ENCODE results near the gene VARS2. TPM values are rescaled to one million over a fixed set of nuclear protein-coding genes. Genes with fewer than 3 reads are reported as not detected.
A peak's percentile ranks its signal among the peaks of the same experiment; 100 is the strongest.

VARS2 gene
- total RNA-seq, 1 donor from 2014 or later: 5.7 TPM

DNA sequence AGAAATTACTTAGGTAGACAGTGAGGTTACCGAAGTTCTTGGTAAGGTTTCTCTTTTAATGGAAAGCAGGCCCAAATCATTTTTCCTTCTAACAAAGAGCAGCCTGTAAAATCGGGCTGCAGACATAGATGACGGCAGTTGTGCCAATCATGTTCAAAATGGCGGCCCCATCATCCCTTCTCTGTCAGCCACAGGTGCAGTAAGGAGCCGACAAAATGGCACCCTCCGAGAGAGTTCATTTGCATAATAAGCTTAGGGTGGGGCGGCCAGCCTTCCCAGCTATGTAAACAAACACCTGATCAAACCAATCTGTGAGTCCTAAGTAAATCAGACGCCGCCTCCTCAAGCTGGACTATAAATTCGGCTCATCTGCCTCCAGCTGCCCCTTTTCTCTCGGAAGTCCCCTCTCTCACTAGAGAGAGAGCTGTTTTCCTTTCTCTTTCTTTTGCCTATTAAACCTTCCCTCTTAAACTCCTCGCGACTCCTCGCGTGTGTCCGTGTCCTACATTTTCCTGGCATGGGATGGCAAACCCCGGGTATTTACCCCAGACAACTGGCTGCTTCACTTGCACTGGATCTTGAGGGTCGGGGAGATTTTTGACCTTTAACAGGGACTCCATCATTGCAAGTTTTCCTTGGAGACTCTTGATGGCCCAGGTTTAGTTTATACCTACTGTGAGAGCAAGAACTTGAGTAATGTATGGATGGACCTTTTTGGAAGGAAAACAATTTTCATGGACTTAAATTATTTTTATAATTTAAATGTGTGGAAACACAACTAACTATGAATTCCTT is 38.6 kb upstream of the VARS2 start:
- H3K27me3 ChIP-seq: no peaks in the 10 kb centered on the region
- peaks cover 0 to 11% of the 10 kb centered on the region in 2 donors for H3K4me1 ChIP-seq
- TF ChIP-seq, protein P1, sequence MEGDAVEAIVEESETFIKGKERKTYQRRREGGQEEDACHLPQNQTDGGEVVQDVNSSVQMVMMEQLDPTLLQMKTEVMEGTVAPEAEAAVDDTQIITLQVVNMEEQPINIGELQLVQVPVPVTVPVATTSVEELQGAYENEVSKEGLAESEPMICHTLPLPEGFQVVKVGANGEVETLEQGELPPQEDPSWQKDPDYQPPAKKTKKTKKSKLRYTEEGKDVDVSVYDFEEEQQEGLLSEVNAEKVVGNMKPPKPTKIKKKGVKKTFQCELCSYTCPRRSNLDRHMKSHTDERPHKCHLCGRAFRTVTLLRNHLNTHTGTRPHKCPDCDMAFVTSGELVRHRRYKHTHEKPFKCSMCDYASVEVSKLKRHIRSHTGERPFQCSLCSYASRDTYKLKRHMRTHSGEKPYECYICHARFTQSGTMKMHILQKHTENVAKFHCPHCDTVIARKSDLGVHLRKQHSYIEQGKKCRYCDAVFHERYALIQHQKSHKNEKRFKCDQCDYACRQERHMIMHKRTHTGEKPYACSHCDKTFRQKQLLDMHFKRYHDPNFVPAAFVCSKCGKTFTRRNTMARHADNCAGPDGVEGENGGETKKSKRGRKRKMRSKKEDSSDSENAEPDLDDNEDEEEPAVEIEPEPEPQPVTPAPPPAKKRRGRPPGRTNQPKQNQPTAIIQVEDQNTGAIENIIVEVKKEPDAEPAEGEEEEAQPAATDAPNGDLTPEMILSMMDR (IDR thresholded peaks at IDR 0.05): no peak
- H3K4me3 ChIP-seq: no peak overlapping the region
- DNase-seq (ENCODE audit: low spot score in 2 of 2): no peak
- no peak overlapping the region for H3K27ac ChIP-seq
- H3K36me3 ChIP-seq: no peaks in the 10 kb centered on the region
- intact Hi-C loops (cut with DNase I): loop anchor here (2.0 to 5.0 kb wide), 4 partner anchors 39 to 197 kb away; partner anchors contain the start of genes FLOT1 and TUBB
- peaks cover 0 to 3% of the 10 kb centered on the region in 2 donors for H3K9me3 ChIP-seq

DNA sequence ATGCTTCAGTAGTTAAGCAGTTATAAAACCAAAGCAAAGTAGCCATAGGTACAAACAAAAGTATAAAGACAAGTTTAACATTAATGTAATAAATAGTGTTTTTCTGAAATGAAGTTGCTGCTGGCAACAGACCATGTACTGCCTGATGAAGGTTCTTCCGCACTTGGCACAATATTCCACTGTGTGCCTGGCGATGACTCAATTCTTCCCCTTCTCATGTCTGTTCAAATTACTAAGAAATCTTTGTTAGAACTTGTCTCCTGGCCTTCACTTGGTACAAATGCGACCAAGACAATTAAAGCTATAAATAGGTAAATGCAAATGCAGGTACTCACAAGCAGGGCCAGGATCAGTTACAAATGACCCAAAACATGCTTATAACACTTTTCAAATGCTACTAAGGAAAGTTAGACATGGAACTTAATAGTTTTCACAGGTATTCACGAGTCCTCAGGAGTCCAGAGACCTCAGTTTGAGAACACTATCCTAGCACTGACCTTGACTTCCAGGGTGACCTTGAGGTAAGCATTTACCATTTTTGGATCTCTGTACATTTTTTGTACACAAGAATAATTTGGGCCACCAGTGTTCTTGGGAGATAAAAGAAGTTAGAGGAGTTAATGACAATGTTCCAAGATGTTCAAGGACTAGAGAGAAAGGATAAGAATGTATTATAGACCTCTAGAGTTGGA is 37.9 kb upstream of the VARS2 start:
- Histone ChIP-seq H3K36me3 (no peaks in the 10 kb centered on the region), H3K4me1 (peaks cover 0 to 11% of the 10 kb centered on the region in 2 donors), H3K27me3 (no peaks in the 10 kb centered on the region), H3K27ac (peak overlapping the region; percentile 81 to 87), H3K9me3 (no peaks in the 10 kb centered on the region), H3K4me3 (no peak overlapping the region)
- TF ChIP-seq, protein P1 (IDR thresholded peaks at IDR 0.05): no peak
- intact Hi-C loops (cut with DNase I): loop anchor here (2.0 to 5.0 kb wide), 4 partner anchors 39 to 197 kb away; partner anchors contain the start of genes FLOT1 and TUBB
- DNase-seq (ENCODE audit: low spot score in 2 of 2): no peak

DNA sequence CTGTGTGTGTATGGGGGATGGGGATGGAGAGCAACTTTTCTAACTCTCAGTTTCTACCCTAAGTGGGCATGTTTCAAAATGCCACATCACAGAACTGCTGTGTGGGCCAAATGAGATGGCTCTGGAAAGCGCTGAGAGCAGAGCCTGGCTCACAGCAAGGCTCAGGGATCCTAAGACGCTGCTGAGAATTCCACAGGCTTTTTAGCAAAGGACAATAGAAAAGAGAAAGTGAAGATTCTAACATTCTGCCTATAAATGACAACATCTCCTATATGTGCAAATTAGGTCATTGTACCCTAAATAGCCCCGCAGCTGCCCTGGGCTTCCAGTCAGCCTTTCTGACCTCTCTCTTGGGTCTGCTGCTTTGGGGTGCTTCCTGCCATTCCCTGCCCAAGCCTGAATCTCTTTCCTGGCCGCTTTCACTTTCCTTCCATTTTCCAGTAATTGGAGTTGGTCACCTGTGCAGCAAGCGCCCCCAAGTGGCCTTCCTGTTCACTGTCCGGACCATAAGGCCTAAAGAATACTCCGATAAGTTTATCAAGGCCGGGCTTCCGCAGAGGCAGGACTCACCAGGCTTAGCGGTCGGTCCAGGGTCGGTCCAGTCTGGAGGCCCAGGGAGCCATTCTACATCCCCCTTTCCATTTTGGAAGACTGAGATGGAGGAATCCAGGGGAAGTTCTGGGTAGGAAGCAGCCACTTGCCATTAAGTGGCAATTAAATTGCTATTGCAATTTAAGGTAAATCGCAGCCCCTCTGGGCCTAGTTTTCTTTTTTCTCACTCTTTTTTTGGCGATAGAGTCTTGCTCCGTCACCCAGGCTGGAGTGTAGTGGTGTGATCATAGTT is 36.4 kb upstream of the VARS2 start:
- peaks cover 0 to 11% of the 10 kb centered on the region in 2 donors for H3K4me1 ChIP-seq
- no peaks in the 10 kb centered on the region for H3K27me3 ChIP-seq
- intact Hi-C loops (cut with DNase I): loop anchor here (1.0 to 5.0 kb wide), 5 partner anchors 41 to 199 kb away; partner anchors contain the start of genes FLOT1 and TUBB
- DNase-seq (ENCODE audit: low spot score in 2 of 2): peak; percentile 67 to 97
- TF ChIP-seq, protein P1 (IDR thresholded peaks at IDR 0.05): peak; percentile 86 to 90 (median 89)
- peak overlapping the region; percentile 81 to 87 for H3K27ac ChIP-seq
- peak overlapping the region; percentile 45 to 57 for H3K4me3 ChIP-seq
- H3K36me3 ChIP-seq: no peaks in the 10 kb centered on the region
- H3K9me3 ChIP-seq: no peaks in the 10 kb centered on the region

DNA sequence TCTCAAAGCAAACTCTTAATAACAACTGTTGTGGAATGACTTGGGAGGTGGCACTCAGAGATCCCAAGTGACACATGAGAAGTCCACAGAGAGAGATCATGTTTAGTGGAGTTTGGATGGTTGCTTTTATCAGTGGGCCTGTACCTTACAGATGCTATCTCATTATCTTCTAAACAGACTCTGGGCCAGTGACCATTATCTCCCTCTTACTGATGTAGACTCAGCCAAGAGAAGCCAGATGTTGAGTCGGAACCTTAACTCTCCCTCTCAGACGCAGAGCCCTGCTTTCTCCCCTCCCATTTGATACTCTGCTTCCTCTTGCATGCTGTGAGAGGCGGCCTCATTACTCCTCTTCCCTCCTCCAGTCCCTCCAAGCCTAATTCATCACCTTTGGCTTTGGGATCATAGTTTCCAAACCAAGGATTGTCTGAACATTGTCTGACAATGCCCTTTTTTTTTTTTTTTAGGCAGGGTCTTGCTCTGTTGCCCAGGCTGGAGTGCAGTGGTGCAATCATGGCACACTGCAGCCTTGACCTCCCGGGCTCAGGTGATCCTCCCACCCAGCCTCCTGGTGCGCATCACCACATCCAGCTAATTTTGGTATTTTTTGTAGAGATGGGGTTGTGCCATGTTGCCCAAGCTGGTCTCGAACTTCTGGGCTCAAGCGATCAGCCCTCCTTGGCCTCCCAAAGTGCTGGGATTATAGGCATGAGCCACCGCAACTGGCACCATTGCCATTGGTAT is 34.2 kb upstream of the VARS2 start:
- Histone ChIP-seq H3K4me1 (peaks cover 0 to 17% of the 10 kb centered on the region in 2 donors), H3K27ac (no peak overlapping the region), H3K4me3 (no peak overlapping the region), H3K27me3 (no peaks in the 10 kb centered on the region), H3K9me3 (no peaks in the 10 kb centered on the region), H3K36me3 (no peaks in the 10 kb centered on the region)
- intact Hi-C loops (cut with DNase I): loop anchor here (5.0 kb wide), 1 partner anchor 158 kb away; the partner anchor contains the start of gene TUBB
- TF ChIP-seq, protein P1 (IDR thresholded peaks at IDR 0.05): no peak
- DNase-seq (ENCODE audit: low spot score in 2 of 2): no peak

Measured in ascending aorta (tissue), 2 donors.